GM19467 (cell line): ENCODE results near the gene PRDX2.
"Not testable (repeated sequence)": the region's sequence is repeated elsewhere in the genome, so short reads cannot be mapped to it uniquely, and the experiment has no call there.

Source experiments
- ATAC-seq: cut with Tn5 transposase; IDR thresholded peaks from one replicate; pipeline ENCODE4 v1.9.1; 2021; ENCODE audit warnings: mild to moderate bottlenecking, moderate library complexity; ENCODE audit not compliant: unreplicated experiment

Gene PRDX2

GRCh38 chr19:12801466-12802266 lies at the start of gene PRDX2, which contains the start of gene THSD8:
Gene PRDX2, minus strand, starts transcription at chr19:12801800. Its CDS starts 539 bp downstream, at chr19:12801261.
Gene THSD8, plus strand, starts transcription at chr19:12802069. Its CDS starts 3 bp downstream, at chr19:12802072.
- no peak for ATAC-seq

- ATAC-seq, result peak; percentile 50
Measured at GRCh38 chr19:12847159-12848139, 45.8 kb upstream of the PRDX2 start.

- not testable (repeated sequence) for ATAC-seq
Measured at GRCh38 chr19:12846613-12847012, 45.0 kb upstream of the PRDX2 start.

GRCh38 chr19:12843999-12844732 lies 42.6 kb upstream of the PRDX2 start:
- no peak for ATAC-seq

- ATAC-seq, result no peak
Measured at GRCh38 chr19:12843328-12843727, 41.7 kb upstream of the PRDX2 start.

GRCh38 chr19:12842511-12842910 lies 40.9 kb upstream of the PRDX2 start:
- no peak for ATAC-seq

GRCh38 chr19:12841094-12841493 lies 39.5 kb upstream of the PRDX2 start:
- ATAC-seq, result no peak

- ATAC-seq, result no peak
Measured at GRCh38 chr19:12840091-12841079, 38.8 kb upstream of the PRDX2 start.

- no peak for ATAC-seq
Measured at GRCh38 chr19:12838886-12839756, 37.5 kb upstream of the PRDX2 start.

- no peak for ATAC-seq
Measured at GRCh38 chr19:12838182-12838885, 36.7 kb upstream of the PRDX2 start, which contains the start of gene MAST1. Gene MAST1, plus strand, starts transcription at chr19:12838515. Its CDS starts 58 bp downstream, at chr19:12838573.

GRCh38 chr19:12837225-12837624 lies 35.6 kb upstream of the PRDX2 start:
- no peak for ATAC-seq

- ATAC-seq, result no peak
Measured at GRCh38 chr19:12836529-12836863, 34.9 kb upstream of the PRDX2 start.

- ATAC-seq, result no peak
Measured at GRCh38 chr19:12834976-12835757, 33.6 kb upstream of the PRDX2 start.

- no peak for ATAC-seq
Measured at GRCh38 chr19:12834566-12834943, 33.0 kb upstream of the PRDX2 start, which contains the start of gene RTBDN. Gene RTBDN, minus strand, starts transcription at chr19:12834579. Its CDS starts 4,600 bp downstream, at chr19:12829979.

- ATAC-seq, result no peak
Measured at GRCh38 chr19:12833738-12834565, 32.4 kb upstream of the PRDX2 start.

- ATAC-seq, result no peak
Measured at GRCh38 chr19:12833418-12833737, 31.8 kb upstream of the PRDX2 start.
